Endothelial cell of umbilical vein (primary cell): ENCODE data around the gene CNNM4. TPM values are rescaled to one million over a fixed set of nuclear protein-coding genes. Genes with fewer than 3 reads are reported as not detected.

ENCODE experiments used
- BruUV-seq: library from RNA; stranded (reverse); fragments of 400-500 nt; replicated peaks from 2 replicates; lab custom pipeline; 2021; lab: Mats Ljungman, UMichigan
- CTCF ChIA-PET: fragments of 300-600, 350-600 bp; sonication (Branson Sonifier 250); formaldehyde crosslinking; loops from one replicate; lab custom pipeline; 2021; ENCODE audit warnings: antibody characterized with exemption, inconsistent platforms; lab: Charles Lee
- POLR2A ChIA-PET: fragments of 300-600, 350-600 bp; sonication (Branson Sonifier 250); formaldehyde crosslinking; loops from one replicate; lab custom pipeline; 2021; ENCODE audit warnings: antibody characterized with exemption, inconsistent platforms; lab: Charles Lee
- DNase-seq: peaks from one replicate; pipeline ENCODE4 v3.0.0-alpha.2; 2011; ENCODE audit warnings: low read depth, low spot score
- FAIRE-seq: peaks from 2 replicates; lab custom pipeline; 2011; peaks lifted over from hg19 to GRCh38; lab: Jason Lieb, UNC
- H2AFZ ChIP-seq: 2 replicates; pipeline ENCODE4 v1.6.0; 2012; ENCODE audit warnings: low read depth, low read length, control low read depth, inconsistent platforms
- H3K27ac ChIP-seq: 2 replicates; pipeline ENCODE4 v1.5.1; 2011; ENCODE audit warnings: low read depth, mild to moderate bottlenecking, control low read depth, low read length, moderate library complexity; ENCODE audit not compliant: insufficient read depth
- H3K27me3 ChIP-seq, 2 experiments: 2 replicates each; pipeline versions ENCODE4 v1.6.0 to v1.6.1; 2011; ENCODE audit warnings: low read length in 2 of 2, mixed read lengths in 1 of 2; ENCODE audit not compliant: control insufficient read depth in 2 of 2, insufficient read depth in 2 of 2
- H3K36me3 ChIP-seq, 2 experiments: 2 replicates in 1 of 2; 3 replicates in 1 of 2; pipeline ENCODE4 v1.5.1; 2011; ENCODE audit warnings: low read length in 2 of 2, mild to moderate bottlenecking in 1 of 2, moderate library complexity in 1 of 2; ENCODE audit not compliant: control insufficient read depth in 2 of 2, insufficient read depth in 2 of 2; ENCODE audit errors: extremely low read depth in 1 of 2
- H3K4me1 ChIP-seq: 3 replicates; pipeline ENCODE4 v1.5.1; 2011; ENCODE audit warnings: mild to moderate bottlenecking, low read length; ENCODE audit not compliant: control insufficient read depth, insufficient read depth; ENCODE audit errors: extremely low read depth
- H3K4me2 ChIP-seq: 2 replicates; pipeline ENCODE4 v1.6.1; 2011; ENCODE audit warnings: low read length, control low read depth, mixed read lengths; ENCODE audit not compliant: insufficient read depth
- H3K4me3 ChIP-seq, 3 experiments: fragments of 200-600 bp in 1 of 3; sonication (generic), shearing (Covaris generic) in 1 of 3; replicated peaks in 1 of 3; 2 replicates each; pipeline ENCODE4 v1.5.1; 2011 to 2016; ENCODE audit warnings: control low read depth in 3 of 3, low read length in 3 of 3, mild to moderate bottlenecking in 2 of 3, inconsistent platforms in 1 of 3, low read depth in 1 of 3, moderate library complexity in 1 of 3; ENCODE audit not compliant: insufficient read depth in 1 of 3
- H3K79me2 ChIP-seq: 2 replicates; pipeline ENCODE4 v1.6.0; 2012; ENCODE audit warnings: low read length, inconsistent platforms; ENCODE audit not compliant: control insufficient read depth, insufficient read depth
- H3K9ac ChIP-seq: replicated peaks from 2 replicates; pipeline ENCODE3; 2011; ENCODE audit warnings: low read length, control low read depth; ENCODE audit not compliant: insufficient read depth; ENCODE audit errors: extremely low read depth
- H3K9me1 ChIP-seq: replicated peaks from 3 replicates; pipeline ENCODE4 v1.6.0; 2011; ENCODE audit warnings: mild to moderate bottlenecking, low read length; ENCODE audit not compliant: control insufficient read depth, insufficient read depth; ENCODE audit errors: extremely low read depth
- H3K9me3 ChIP-seq: replicated peaks from 2 replicates; pipeline ENCODE4 v1.5.1; 2012; ENCODE audit warnings: low read length, inconsistent platforms; ENCODE audit not compliant: control insufficient read depth, insufficient read depth
- H4K20me1 ChIP-seq: replicated peaks from 2 replicates; pipeline ENCODE3; 2011; ENCODE audit warnings: mild to moderate bottlenecking, low read length; ENCODE audit not compliant: control insufficient read depth, insufficient read depth; ENCODE audit errors: extremely low read depth
- FOS ChIP-seq: IDR thresholded peaks from 2 replicates; pipeline ENCODE4 v1.6.1; 2011; ENCODE audit warnings: mild to moderate bottlenecking, low read length, moderate library complexity, borderline replicate concordance; ENCODE audit not compliant: insufficient read depth
- GATA2 ChIP-seq: IDR thresholded peaks from 2 replicates; pipeline ENCODE4 v1.7.0; 2011; ENCODE audit warnings: low read depth, mild to moderate bottlenecking, moderate library complexity, mixed read lengths, low read length; ENCODE audit not compliant: insufficient read length, insufficient read depth
- POLR2AphosphoS5 ChIP-seq: IDR thresholded peaks from 2 replicates; pipeline ENCODE4 v1.6.1; 2012; ENCODE audit warnings: low read depth, mild to moderate bottlenecking, control low read depth, low read length, moderate library complexity; ENCODE audit not compliant: insufficient read depth
- dilution Hi-C: fragments of 300-500 bp; cut with MboI; formaldehyde crosslinking; loops from one replicate; pipeline ENCODE4 v1.15.0; 2019; ENCODE audit warnings: low sequenced_read_pairs; ENCODE audit not compliant: extremely low pct_ligation_motif_present
- intact Hi-C: fragments of 100-400 bp; cut with micrococcal nuclease; formaldehyde crosslinking; loops from one replicate; pipeline ENCODE4 v1.10.0; 2022
- microRNA counts: library from miRNA; unstranded; fragments of <30 nt; microRNA quantifications from one replicate; lab custom pipeline; 2016
- microRNA-seq: library from miRNA; unstranded; fragments of <30 nt; microRNA quantifications from one replicate; pipeline ENCODE4 v1.2.0, GENCODE V29; 2021; ENCODE audit warnings: borderline number of aligned reads, borderline replicate concordance
- polyA plus RNA-seq, 4 experiments: library from polyadenylated mRNA; depleted of rRNA in 3 of 4; stranded (reverse) in 3 of 4; unstranded in 1 of 4; fragments of >200 nt; gene quantifications; 2 replicates each; pipeline versions ENCODE4 v1.2.1 to v1.2.3, GENCODE V29; 2011 to 2012; ENCODE audit warnings: missing spikeins in 1 of 4
- small RNA-seq: library from RNA; depleted of rRNA; stranded (forward); fragments of <200 nt; gene quantifications from one replicate; pipeline ENCODE3, GENCODE V24; 2012; ENCODE audit warnings: low replicate concordance, low read depth; ENCODE audit not compliant: insufficient read depth, insufficient read length
- total RNA-seq: library from RNA; stranded (reverse); gene quantifications from 2 replicates; pipeline ENCODE4 v1.2.3, GENCODE V29; 2021

CNNM4 gene
- total and polyA plus RNA-seq, 2 donors (not counting 3 experiments of a cell fraction or from before 2014, with no cell fraction given) = 4.7 to 5.3 TPM

- H3K36me3 ChIP-seq = peaks cover 4 to 43% of the 10 kb centered on the region in 2 experiments
- no peak overlapping the region for H3K27ac ChIP-seq
- no peaks in the 10 kb centered on the region for H3K9me3 ChIP-seq
- H3K4me2 ChIP-seq = no peak overlapping the region
- no TSS peak for BruUV-seq
- TF ChIP-seq FOS (no peak), GATA2 (no peak), POLR2AphosphoS5 (no peak)
- H3K9me1 ChIP-seq = no peaks in the 10 kb centered on the region
- FAIRE-seq (no peak), DNase-seq (no peak)
- H4K20me1 ChIP-seq = no peaks in the 10 kb centered on the region
- no peak overlapping the region for H3K9ac ChIP-seq
- no peak overlapping the region for H3K4me3 ChIP-seq
- H3K27me3 ChIP-seq = no peaks in the 10 kb centered on the region
- H3K79me2 ChIP-seq = peaks cover 3% of the 10 kb centered on the region
- intact Hi-C loops (no loop called here), dilution Hi-C loops (no loop called here)
- ChIA-PET POLR2A (no interaction called here), CTCF (interaction anchor here (4.3 kb wide), 1 partner anchor 8 kb away, joined by 81 read pairs; the partner anchor contains the start of gene SEMA4C)
- H2AFZ ChIP-seq = no peak overlapping the region
- H3K4me1 ChIP-seq = peaks cover 15% of the 10 kb centered on the region
Measured at GRCh38 chr2:96861074-96861473, 100.4 kb downstream of the CNNM4 start.

MicroRNA genes within 50 kb of the gene (microRNA counts, 767-probe panel; counts per million panel counts)
- microRNA hsa-miR-3127-5p (lab: Ali Mortazavi, UCI) = 723 counts per million, percentile 96 among the panel's probes with 10 or more counts

Small RNA genes within 50 kb of the gene (microRNA-seq; reads per million reads assigned to microRNA genes)
- 1.2 reads per million for gene MIR3127

Small RNA genes within 50 kb of the gene (small RNA-seq; reads per million reads assigned to genes)
- not detected for gene MIR3127

Other genes starting within 250 kb of the CNNM4 start
- gene ARID5A, start 224.2 kb upstream of the CNNM4 start, total RNA-seq = 24.7 and 29.0 TPM in 2 replicates
- gene ARID5A, start 224.2 kb upstream of the CNNM4 start, polyA plus RNA-seq = 18.0 and 24.0 TPM in 2 replicates
- gene KANSL3, start 122.6 kb upstream of the CNNM4 start, total RNA-seq = 36.9 and 37.4 TPM in 2 replicates
- 27.5 and 27.7 TPM in 2 replicates for gene KANSL3, start 122.6 kb upstream of the CNNM4 start, polyA plus RNA-seq
- gene FER1L5, start 118.1 kb upstream of the CNNM4 start, total RNA-seq = not detected in 2 replicates
- gene FER1L5, start 118.1 kb upstream of the CNNM4 start, polyA plus RNA-seq = not detected in 2 replicates
- gene LMAN2L, start 20.8 kb upstream of the CNNM4 start, total RNA-seq = 15.4 and 18.2 TPM in 2 replicates
- 20.5 and 21.2 TPM in 2 replicates for gene LMAN2L, start 20.8 kb upstream of the CNNM4 start, polyA plus RNA-seq
- 13.0 and 13.5 TPM in 2 replicates for gene CNNM3, start 55.4 kb downstream of the CNNM4 start, total RNA-seq
- 14.9 and 16.4 TPM in 2 replicates for gene CNNM3, start 55.4 kb downstream of the CNNM4 start, polyA plus RNA-seq
- gene ANKRD23, start 83.1 kb downstream of the CNNM4 start, total RNA-seq = 2.4 and 3.6 TPM in 2 replicates
- gene ANKRD23, start 83.1 kb downstream of the CNNM4 start, polyA plus RNA-seq = 1.5 and 1.7 TPM in 2 replicates
- gene ANKRD39, start 97.1 kb downstream of the CNNM4 start, total RNA-seq = 12.0 and 14.7 TPM in 2 replicates
- gene ANKRD39, start 97.1 kb downstream of the CNNM4 start, polyA plus RNA-seq = 17.9 and 20.4 TPM in 2 replicates
- 13.1 and 17.3 TPM in 2 replicates for gene SEMA4C, start 109.2 kb downstream of the CNNM4 start, total RNA-seq
- gene SEMA4C, start 109.2 kb downstream of the CNNM4 start, polyA plus RNA-seq = 16.4 and 18.0 TPM in 2 replicates
- gene FAM178B, start 225.7 kb downstream of the CNNM4 start, total RNA-seq = not detected in 2 replicates
- not detected in 2 replicates for gene FAM178B, start 225.7 kb downstream of the CNNM4 start, polyA plus RNA-seq